Type B pancreatic cell (in vitro differentiated cells): ENCODE data around the gene MSTO1. TPM values are rescaled to one million over a fixed set of nuclear protein-coding genes. Genes with fewer than 3 reads are reported as not detected.
"Not testable (repeated sequence)": the region's sequence is repeated elsewhere in the genome, so short reads cannot be mapped to it uniquely, and the experiment has no call there.

ENCODE experiments used
- DNase-seq: peaks from one replicate; pipeline ENCODE4 v3.0.0; 2021; ENCODE audit warnings: mixed read lengths; ENCODE audit not compliant: unreplicated experiment; ENCODE audit errors: extremely low spot score
- H3K27ac Mint-ChIP-seq: 2 replicates; pipeline ENCODE4 v1.8.0; 2021; ENCODE audit warnings: mild to moderate bottlenecking, mixed read lengths
- H3K27me3 Mint-ChIP-seq: 2 replicates; pipeline ENCODE4 v1.8.0; 2021; ENCODE audit warnings: mixed read lengths
- H3K36me3 Mint-ChIP-seq: 2 replicates; pipeline ENCODE4 v1.8.0; 2021; ENCODE audit warnings: mixed read lengths
- H3K4me1 Mint-ChIP-seq: one replicate; pipeline ENCODE4 v1.8.0; 2021; ENCODE audit warnings: mixed read lengths; ENCODE audit not compliant: unreplicated experiment
- H3K4me3 Mint-ChIP-seq: 2 replicates; pipeline ENCODE4 v1.8.0; 2021; ENCODE audit warnings: mild to moderate bottlenecking, mixed read lengths
- H3K9me3 Mint-ChIP-seq: 2 replicates; pipeline ENCODE4 v1.8.0; 2021; ENCODE audit warnings: mixed read lengths
- total RNA-seq: library from RNA; stranded (reverse); gene quantifications from 2 replicates; pipeline ENCODE4 v1.2.1, GENCODE V29; 2021; ENCODE audit warnings: low replicate concordance
- TF ChIP-seq, protein P1 (sequence below): fragments of 200-600 bp; sonication (generic); conservative IDR thresholded peaks from 2 replicates; pipeline ENCODE4 v1.5.0; 2021; ENCODE audit warnings: antibody characterized with exemption, mild to moderate bottlenecking

The MSTO1 gene
- total RNA-seq, 1 donor from 2014 or later = 75.7 TPM

DNA sequence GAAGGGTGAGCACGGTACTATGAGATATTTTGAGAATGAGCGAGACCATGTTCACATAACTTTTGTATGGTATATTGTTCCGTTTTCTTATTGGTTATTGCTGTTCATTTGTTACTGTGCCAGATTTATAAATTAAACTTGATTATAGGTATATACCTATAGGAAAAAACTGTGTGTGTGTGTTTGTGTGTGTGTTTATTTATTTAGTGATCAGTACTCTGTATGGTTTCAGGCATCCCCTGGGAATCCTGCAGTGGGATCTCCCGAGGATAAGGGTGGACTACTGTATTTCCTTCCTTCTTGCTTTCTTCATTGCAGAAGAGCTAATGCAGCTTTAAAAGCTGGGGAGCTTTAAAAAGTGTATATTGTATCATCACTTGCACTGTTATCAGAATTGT lies 39.4 kb upstream of the MSTO1 start:
- peaks cover 7% of the 10 kb centered on the region for H3K36me3 Mint-ChIP-seq
- no peak overlapping the region for H3K4me3 Mint-ChIP-seq
- TF ChIP-seq, protein P1, sequence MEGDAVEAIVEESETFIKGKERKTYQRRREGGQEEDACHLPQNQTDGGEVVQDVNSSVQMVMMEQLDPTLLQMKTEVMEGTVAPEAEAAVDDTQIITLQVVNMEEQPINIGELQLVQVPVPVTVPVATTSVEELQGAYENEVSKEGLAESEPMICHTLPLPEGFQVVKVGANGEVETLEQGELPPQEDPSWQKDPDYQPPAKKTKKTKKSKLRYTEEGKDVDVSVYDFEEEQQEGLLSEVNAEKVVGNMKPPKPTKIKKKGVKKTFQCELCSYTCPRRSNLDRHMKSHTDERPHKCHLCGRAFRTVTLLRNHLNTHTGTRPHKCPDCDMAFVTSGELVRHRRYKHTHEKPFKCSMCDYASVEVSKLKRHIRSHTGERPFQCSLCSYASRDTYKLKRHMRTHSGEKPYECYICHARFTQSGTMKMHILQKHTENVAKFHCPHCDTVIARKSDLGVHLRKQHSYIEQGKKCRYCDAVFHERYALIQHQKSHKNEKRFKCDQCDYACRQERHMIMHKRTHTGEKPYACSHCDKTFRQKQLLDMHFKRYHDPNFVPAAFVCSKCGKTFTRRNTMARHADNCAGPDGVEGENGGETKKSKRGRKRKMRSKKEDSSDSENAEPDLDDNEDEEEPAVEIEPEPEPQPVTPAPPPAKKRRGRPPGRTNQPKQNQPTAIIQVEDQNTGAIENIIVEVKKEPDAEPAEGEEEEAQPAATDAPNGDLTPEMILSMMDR = no peak
- no peak overlapping the region for H3K27ac Mint-ChIP-seq
- no peaks in the 10 kb centered on the region for H3K9me3 Mint-ChIP-seq
- no peak for DNase-seq
- peaks cover 2% of the 10 kb centered on the region for H3K4me1 Mint-ChIP-seq
- H3K27me3 Mint-ChIP-seq = no peaks in the 10 kb centered on the region

GRCh38 chr1:155574077-155574476 lies 35.9 kb upstream of the MSTO1 start:
- Mint-ChIP-seq H3K4me3 (no peak overlapping the region), H3K27ac (no peak overlapping the region), H3K9me3 (no peaks in the 10 kb centered on the region), H3K36me3 (peaks cover 7% of the 10 kb centered on the region), H3K4me1 (no peaks in the 10 kb centered on the region), H3K27me3 (no peaks in the 10 kb centered on the region)
- TF ChIP-seq, protein P1 = no peak
- no peak for DNase-seq

GRCh38 chr1:155575608-155576007 lies 34.4 kb upstream of the MSTO1 start:
- not testable (repeated sequence) for H3K9me3 Mint-ChIP-seq

DNA sequence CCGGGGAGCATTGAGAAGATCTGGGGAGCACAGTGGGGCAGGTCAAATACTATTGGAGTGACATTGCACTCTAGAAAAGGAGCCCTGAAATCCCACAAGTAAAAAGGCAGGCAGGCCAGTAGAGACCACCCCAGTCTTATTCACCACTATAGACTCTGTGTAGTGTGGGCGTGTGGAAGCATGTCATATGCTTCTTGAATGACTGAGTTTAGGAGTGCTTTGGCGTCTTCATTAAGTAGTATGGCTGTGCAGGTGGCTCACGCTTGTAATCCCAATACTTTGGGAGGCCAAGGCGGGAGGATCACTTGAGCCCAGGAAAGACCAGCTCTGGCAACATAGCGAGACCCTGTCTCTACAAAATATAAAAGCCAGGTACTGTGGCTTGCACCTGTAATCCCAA lies 26.2 kb upstream of the MSTO1 start:
- H3K27me3 Mint-ChIP-seq, H3K9me3 Mint-ChIP-seq, DNase-seq, H3K27ac Mint-ChIP-seq, H3K4me3 Mint-ChIP-seq, H3K36me3 Mint-ChIP-seq, H3K4me1 Mint-ChIP-seq: not testable (repeated sequence)

More at GRCh38 chr1:155575608-155576007, 34.4 kb upstream of the MSTO1 start:
- H3K4me1 Mint-ChIP-seq, H3K27ac Mint-ChIP-seq, DNase-seq, H3K4me3 Mint-ChIP-seq, H3K27me3 Mint-ChIP-seq, H3K36me3 Mint-ChIP-seq: not testable (repeated sequence)

GRCh38 chr1:155589282-155589681 lies 20.7 kb upstream of the MSTO1 start:
- DNase-seq, H3K4me3 Mint-ChIP-seq, H3K27me3 Mint-ChIP-seq, H3K9me3 Mint-ChIP-seq, H3K36me3 Mint-ChIP-seq, H3K27ac Mint-ChIP-seq, H3K4me1 Mint-ChIP-seq: not testable (repeated sequence)

DNA sequence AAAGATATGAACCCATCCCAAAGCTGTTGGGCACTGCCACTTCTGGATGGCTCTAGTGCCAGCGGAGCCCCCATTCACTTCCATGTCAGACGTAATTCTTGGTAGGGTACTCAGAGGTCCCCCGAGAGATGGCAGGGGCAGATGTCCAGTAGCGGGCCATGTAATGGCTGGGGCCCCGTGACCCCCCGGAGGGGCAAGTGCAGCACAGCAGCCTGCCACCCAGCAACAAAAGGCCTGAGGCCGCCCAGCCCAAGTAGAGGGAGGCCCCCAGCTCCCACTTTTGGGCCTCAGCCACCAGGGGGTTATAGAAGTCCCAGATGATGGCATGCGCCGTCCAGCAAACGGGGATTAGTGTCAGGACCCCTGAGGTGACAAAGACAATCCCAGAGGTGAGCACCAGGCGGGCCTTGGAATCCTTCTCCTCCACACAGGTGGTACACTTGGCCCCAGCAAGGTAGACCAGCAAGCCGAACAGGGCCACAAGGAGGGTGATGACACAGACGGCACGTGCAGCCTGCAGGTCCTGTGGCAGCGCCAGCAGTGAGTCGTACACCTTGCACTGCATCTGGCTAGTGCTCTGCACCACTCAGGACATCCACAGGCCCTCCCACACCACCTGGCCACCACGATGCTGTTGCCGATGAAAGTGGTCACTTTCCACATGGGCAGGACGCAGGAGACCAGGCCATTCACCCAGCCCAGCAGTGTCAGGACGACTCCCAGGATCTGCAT lies 19.3 kb upstream of the MSTO1 start:
- not testable (repeated sequence) for H3K27ac Mint-ChIP-seq, H3K36me3 Mint-ChIP-seq, H3K9me3 Mint-ChIP-seq, DNase-seq, H3K4me1 Mint-ChIP-seq, H3K27me3 Mint-ChIP-seq, H3K4me3 Mint-ChIP-seq

GRCh38 chr1:155591770-155592169 lies 18.2 kb upstream of the MSTO1 start:
- H3K36me3 Mint-ChIP-seq = no peaks in the 10 kb centered on the region
- TF ChIP-seq, protein P1 = peak; percentile 78
- no peak overlapping the region for H3K4me3 Mint-ChIP-seq
- no peaks in the 10 kb centered on the region for H3K9me3 Mint-ChIP-seq
- H3K27me3 Mint-ChIP-seq = no peaks in the 10 kb centered on the region
- peaks cover 6% of the 10 kb centered on the region for H3K4me1 Mint-ChIP-seq
- no peak overlapping the region for H3K27ac Mint-ChIP-seq
- DNase-seq = no peak

GRCh38 chr1:155595877-155596474 lies 14.0 kb upstream of the MSTO1 start:
- not testable (repeated sequence) for H3K27ac Mint-ChIP-seq, H3K9me3 Mint-ChIP-seq, H3K4me3 Mint-ChIP-seq, H3K27me3 Mint-ChIP-seq, DNase-seq, H3K36me3 Mint-ChIP-seq
- H3K4me1 Mint-ChIP-seq = peaks cover 24% of the 10 kb centered on the region
